ENCODE results near the gene CDK4.
A peak's percentile ranks its signal among the peaks of the same experiment; 100 is the strongest.

Gene CDK4

DNA sequence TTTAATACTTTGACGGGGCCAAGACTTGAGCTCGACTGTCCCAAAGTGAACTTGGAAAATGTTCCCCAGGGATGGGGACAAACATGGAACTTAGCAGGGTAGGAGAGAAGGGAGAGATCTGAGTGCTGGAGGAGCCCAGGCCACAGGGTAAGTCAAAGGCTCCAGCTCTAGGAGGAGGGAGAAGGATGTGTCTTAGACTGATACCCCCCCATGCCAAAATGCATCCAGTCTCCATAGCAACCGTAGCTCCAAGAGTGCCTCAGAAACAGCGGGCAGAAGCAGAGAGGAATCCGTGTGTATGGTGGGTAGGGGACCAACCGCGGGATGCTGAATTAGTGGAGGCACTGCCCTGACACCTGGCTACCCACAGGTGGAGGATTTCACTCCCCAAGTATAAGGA, 12.7 kb downstream of the CDK4 start:
- TF ChIP-seq, protein P1, sequence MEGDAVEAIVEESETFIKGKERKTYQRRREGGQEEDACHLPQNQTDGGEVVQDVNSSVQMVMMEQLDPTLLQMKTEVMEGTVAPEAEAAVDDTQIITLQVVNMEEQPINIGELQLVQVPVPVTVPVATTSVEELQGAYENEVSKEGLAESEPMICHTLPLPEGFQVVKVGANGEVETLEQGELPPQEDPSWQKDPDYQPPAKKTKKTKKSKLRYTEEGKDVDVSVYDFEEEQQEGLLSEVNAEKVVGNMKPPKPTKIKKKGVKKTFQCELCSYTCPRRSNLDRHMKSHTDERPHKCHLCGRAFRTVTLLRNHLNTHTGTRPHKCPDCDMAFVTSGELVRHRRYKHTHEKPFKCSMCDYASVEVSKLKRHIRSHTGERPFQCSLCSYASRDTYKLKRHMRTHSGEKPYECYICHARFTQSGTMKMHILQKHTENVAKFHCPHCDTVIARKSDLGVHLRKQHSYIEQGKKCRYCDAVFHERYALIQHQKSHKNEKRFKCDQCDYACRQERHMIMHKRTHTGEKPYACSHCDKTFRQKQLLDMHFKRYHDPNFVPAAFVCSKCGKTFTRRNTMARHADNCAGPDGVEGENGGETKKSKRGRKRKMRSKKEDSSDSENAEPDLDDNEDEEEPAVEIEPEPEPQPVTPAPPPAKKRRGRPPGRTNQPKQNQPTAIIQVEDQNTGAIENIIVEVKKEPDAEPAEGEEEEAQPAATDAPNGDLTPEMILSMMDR (IDR thresholded peaks at IDR 0.05): no peak

DNA sequence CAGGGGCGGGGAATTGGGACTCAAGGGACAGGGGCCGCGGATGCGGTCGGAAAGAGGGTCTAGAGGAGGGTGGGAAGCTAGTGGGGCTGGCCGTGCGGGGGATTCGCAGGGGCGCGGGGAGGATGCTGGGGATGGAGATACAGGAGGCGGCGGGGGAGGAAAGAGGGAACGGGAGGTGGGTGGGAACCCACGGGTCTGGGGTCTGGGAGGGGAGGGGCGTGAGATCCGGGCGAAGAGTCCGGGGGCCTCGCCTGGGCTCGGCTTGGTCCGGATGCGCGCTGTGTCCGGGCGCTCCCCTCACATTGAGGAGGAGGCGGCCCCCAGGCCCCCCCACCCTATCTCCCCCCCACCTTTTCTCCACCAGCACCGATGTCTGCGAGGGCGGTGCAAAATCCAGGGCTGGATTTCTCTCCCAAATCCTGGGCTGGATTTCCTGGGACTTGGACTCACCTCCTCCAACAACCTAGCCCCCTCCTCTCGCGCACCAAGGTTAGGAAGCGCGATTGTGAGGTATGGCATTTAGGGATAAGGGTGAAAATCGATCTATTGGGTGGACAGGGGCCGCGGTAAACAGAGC, 13.4 kb downstream of the CDK4 start, which contains the start of gene AGAP2:
Gene AGAP2 (minus strand): TSS at position 82 of the 577 bp plus-strand sequence. CDS start 496 bp downstream, outside the sequence.
- TF ChIP-seq, protein P1 (IDR thresholded peaks at IDR 0.05): no peak

DNA sequence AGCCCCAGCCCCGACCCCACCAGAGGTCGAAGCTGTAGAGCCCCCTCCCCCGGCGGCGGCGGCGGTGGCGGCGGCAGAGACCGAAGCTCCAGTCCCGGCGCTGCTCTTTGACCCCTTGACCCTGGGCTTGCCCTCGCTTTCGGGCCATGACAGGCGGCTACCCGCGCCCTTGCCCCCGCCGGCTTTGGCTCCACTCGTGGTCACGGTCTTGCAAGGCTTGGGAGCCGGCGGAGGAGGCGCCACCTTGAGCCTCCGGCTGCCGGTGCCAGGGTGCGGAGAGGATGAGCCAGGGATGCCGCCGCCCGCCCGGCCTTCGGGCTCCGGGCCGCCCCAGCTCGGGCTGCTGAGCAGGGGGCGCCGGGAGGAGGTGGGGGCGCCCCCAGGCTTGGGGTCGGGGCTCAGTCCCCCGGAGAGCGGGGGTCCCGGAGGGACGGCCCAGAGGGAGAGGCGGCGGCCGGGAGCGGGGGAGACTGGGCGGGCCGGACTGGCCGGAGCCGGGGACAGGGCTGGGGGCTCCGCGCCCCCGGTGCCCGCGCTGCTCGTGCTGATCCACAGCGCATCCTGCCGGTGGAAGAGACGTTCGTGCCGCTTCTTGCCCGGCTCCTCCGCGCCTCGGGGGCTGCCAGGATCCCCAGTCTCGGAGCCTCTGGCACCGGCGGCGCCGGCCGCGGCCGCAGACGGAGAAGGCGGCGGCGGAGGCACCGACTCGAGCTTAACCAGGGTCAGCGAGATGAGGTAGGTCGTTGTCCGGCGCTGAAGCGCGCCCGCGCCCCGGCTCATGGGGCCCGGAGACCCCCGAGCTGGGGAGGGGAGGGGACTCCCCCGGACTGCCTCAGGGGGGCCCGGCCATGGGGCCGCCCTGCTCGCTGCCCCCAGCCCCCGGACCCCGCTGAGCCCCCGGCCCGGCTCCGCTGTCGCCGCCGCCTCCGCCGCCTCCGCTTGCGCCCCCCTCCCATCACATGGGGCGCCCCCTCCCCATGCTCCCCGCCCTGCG, 14.3 kb downstream of the CDK4 start:
- TF ChIP-seq, protein P1 (IDR thresholded peaks at IDR 0.05): peak; percentile 39

DNA sequence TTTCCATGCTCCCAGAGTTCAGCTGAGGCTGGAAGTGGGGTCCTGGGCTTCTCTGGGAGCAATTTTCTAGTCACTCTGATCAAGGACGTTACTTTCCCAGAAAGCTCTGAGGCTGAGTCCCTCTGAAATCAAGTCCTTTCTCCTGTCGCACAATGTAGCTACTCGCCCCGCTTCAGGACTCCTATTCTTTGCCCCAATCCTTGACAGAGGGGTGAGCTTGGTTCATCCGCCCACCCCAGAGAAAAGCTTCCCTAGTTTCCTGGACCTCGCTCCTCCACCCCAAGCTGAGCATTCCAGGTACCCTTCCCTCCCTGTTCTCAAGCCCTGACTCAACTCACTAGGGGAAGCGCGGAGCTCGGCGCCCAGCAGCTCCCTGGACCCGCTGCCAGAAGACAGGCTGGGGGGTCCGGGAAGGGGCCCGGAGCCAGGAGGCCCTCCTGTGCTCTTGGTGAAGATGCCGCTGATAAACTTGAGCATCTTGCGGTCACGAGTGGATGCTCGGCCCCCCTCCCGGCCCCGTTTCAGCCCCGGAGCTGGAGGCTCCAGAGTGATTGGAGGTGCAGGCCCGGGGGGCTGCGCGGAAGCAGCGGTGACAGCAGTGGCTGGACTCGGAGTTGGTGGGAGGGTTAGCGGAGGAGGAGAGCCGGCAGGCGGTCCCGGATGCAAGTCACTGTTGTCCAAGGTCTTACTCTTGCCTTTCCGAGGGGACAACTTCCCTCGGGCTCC, 15.2 kb downstream of the CDK4 start:
- TF ChIP-seq, protein P1 (IDR thresholded peaks at IDR 0.05): no peak

DNA sequence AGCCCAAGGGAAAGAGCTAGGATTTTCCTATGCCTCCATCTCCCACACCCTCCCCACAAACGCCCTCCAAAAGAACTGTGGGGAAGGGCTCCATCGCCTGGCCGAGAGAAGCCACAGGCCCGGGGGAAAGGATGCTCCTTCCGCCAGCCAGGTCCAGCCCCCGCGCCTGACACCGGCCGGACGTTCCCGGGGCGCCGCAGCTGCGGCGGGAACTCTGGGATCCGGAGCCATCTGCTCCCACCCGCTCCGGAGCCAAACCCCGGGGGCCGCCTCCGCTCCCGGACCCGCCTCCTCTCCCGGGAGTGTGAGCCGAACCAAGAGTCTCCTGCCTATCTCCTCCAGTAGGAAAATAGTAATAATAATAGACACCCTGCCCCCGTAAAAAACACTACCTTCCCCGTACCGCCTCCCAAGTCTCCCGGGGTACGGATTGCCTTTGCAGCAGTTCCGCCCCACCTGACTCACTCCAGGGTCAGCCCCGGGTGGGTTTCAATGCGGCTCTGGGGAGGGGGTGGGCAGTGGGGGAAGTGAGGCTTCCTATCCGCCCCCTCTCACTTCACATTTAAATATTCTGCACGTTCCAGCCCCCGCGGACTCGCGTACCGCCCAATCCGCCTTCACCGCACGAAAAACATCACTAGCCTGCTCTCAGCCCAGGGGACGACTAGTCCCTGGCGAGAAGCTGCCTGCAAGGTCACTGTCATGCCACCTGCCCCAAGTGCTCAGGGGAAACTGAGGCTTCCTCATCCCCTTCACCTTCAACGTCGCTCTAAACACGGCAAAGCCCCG, 16.0 kb downstream of the CDK4 start:
- TF ChIP-seq, protein P1 (IDR thresholded peaks at IDR 0.05): peak; percentile 27

DNA sequence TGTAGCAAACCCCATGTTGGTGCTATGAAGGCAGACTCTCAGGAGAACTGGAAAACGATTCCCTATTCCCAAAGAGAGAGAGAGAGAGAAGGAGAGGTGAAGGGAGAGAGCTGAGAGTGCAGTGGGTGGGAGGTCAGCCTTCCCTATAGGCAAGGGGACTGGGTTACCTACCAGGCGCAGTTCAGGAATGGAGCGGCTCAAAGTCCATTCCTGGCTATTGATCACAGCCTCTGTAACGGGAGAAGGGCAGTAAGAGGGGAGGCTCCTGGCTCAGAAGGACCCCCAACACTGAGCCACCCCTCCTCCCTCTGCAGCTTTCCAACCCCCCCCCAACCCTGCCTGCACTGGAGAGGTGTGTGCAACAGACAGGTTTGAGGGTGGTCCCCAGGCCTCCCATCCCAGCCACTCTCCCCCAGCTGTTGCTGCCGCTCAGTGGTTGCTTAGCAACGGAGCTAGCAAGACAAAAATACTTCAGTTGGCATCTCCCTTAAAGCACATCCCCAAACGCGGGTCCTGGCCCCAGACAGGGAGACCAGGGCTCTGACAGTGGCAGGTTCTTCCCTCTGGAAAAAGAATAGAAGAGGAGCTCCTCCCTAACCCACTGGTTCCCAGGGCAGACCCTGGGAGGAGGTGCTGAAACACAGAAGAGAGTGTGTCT, 16.8 kb downstream of the CDK4 start:
- TF ChIP-seq, protein P1 (IDR thresholded peaks at IDR 0.05): no peak
